MCF 10A (cell line): ENCODE results near the gene ELK3. TPM values are rescaled to one million over a fixed set of nuclear protein-coding genes. Genes with fewer than 3 reads are reported as not detected.
A peak's percentile ranks its signal among the peaks of the same experiment; 100 is the strongest.

Experiments used
- BruUV-seq: library from RNA; stranded (reverse); fragments of 400-500 nt; replicated peaks from 2 replicates; lab custom pipeline; 2021; lab: Mats Ljungman, UMichigan
- CTCF ChIA-PET: fragments of 300-600 bp; sonication (Branson Sonifier 250); formaldehyde crosslinking; extraction: SDS; loops from one replicate; lab custom pipeline; 2021; ENCODE audit warnings: antibody characterized with exemption, inconsistent platforms; lab: Yijun Ruan, JAX
- POLR2A ChIA-PET: fragments of 300-600, 350-650 bp; sonication (Branson Sonifier 250); formaldehyde crosslinking; extraction: SDS; loops from one replicate; lab custom pipeline; 2020; ENCODE audit warnings: antibody characterized with exemption, inconsistent platforms; lab: Yijun Ruan, JAX
- DNase-seq: peaks from one replicate; pipeline ENCODE4 v3.0.0-alpha.2; 2018; ENCODE audit not compliant: unreplicated experiment
- H3K27ac Mint-ChIP-seq: one replicate; pipeline ENCODE4 v1.8.0; 2022; ENCODE audit warnings: mild to moderate bottlenecking, low read depth, mixed read lengths; ENCODE audit not compliant: unreplicated experiment
- H3K27me3 Mint-ChIP-seq: one replicate; pipeline ENCODE4 v1.8.0; 2022; ENCODE audit warnings: mixed read lengths; ENCODE audit not compliant: insufficient read depth, unreplicated experiment
- H3K36me3 Mint-ChIP-seq: one replicate; pipeline ENCODE4 v1.8.0; 2022; ENCODE audit warnings: mild to moderate bottlenecking, moderate library complexity, mixed read lengths; ENCODE audit not compliant: insufficient read depth, unreplicated experiment
- H3K4me1 Mint-ChIP-seq: one replicate; pipeline ENCODE4 v1.8.0; 2022; ENCODE audit warnings: mixed read lengths; ENCODE audit not compliant: insufficient read depth, unreplicated experiment
- H3K4me3 Mint-ChIP-seq: one replicate; pipeline ENCODE4 v1.8.0; 2022; ENCODE audit warnings: mild to moderate bottlenecking, moderate library complexity, mixed read lengths; ENCODE audit not compliant: unreplicated experiment
- H3K9me3 Mint-ChIP-seq: one replicate; pipeline ENCODE4 v1.8.0; 2022; ENCODE audit warnings: mixed read lengths; ENCODE audit not compliant: unreplicated experiment
- intact Hi-C: fragments of 100-400 bp; cut with micrococcal nuclease; formaldehyde crosslinking; loops from 2 replicates; pipeline ENCODE4 v1.14.1; 2022
- total RNA-seq: library from RNA; stranded (reverse); gene quantifications from 2 replicates; pipeline ENCODE4 v1.2.3, GENCODE V29; 2022
- TF ChIP-seq, protein P1 (sequence below): fragments of 200-600 bp; IDR thresholded peaks from one replicate; pipeline ENCODE4 v1.8.0; 2022; ENCODE audit warnings: antibody characterized with exemption, mild to moderate bottlenecking; ENCODE audit not compliant: unreplicated experiment

Gene ELK3
- total RNA-seq, 1 experiment from 2014 or later, result 50.1 TPM

DNA sequence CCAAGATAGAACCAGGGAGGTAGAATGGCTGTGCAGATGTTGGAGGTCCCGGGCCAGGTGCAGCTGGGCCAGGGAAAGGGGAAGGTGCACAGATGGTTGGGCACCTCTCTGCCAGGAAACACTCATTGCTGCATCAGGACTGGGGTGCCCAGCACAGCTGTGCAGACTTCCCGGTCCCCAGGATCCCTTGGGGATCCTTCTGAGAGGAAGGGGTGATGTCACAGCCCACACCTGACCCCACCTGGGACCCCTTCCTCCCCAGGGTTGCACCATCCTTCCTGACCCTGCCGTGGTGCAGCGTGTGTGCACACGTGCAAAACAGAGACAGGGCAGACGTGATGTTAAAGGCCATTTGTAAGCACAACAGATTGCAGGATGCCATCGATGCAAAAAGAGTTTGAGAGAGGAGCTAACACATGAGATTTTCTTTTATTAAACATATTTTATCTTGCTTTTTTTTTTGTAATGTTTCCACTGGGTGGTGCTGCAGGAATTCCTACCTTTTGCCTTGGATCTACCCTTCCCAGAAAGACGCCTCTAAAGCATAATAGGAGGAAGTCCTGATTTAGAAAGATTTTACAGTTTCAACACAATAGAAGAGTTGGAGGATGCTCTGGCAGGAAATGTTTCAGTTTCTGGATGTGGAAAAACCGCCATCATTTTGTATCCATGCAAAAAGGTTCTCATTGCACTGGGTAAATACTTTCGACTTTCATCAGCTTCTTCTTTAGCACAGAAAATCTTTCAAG lies 14.8 kb downstream of the ELK3 start:
- Mint-ChIP-seq H3K27ac (peak overlapping the region; percentile 78), H3K27me3 (no peaks in the 10 kb centered on the region), H3K9me3 (no peaks in the 10 kb centered on the region), H3K36me3 (peaks cover 41% of the 10 kb centered on the region), H3K4me1 (peaks cover 42% of the 10 kb centered on the region), H3K4me3 (no peak overlapping the region)
- POLR2A ChIA-PET, result interaction anchor here (0.6 to 11.8 kb wide), 7 partner anchors 8 to 161 kb away, joined by 3 to 187 read pairs (median 3); no protein-coding TSS in a partner anchor
- TF ChIP-seq, protein P1, sequence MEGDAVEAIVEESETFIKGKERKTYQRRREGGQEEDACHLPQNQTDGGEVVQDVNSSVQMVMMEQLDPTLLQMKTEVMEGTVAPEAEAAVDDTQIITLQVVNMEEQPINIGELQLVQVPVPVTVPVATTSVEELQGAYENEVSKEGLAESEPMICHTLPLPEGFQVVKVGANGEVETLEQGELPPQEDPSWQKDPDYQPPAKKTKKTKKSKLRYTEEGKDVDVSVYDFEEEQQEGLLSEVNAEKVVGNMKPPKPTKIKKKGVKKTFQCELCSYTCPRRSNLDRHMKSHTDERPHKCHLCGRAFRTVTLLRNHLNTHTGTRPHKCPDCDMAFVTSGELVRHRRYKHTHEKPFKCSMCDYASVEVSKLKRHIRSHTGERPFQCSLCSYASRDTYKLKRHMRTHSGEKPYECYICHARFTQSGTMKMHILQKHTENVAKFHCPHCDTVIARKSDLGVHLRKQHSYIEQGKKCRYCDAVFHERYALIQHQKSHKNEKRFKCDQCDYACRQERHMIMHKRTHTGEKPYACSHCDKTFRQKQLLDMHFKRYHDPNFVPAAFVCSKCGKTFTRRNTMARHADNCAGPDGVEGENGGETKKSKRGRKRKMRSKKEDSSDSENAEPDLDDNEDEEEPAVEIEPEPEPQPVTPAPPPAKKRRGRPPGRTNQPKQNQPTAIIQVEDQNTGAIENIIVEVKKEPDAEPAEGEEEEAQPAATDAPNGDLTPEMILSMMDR, result peak; percentile 14
- intact Hi-C loops, result no loop called here
- DNase-seq, result no peak
- BruUV-seq, result no TSS peak
- CTCF ChIA-PET, result interaction anchor here (0.6 to 11.0 kb wide), 8 partner anchors 27 to 600 kb away, joined by 3 to 190 read pairs (median 4); partner anchors contain the start of gene CDK17

DNA sequence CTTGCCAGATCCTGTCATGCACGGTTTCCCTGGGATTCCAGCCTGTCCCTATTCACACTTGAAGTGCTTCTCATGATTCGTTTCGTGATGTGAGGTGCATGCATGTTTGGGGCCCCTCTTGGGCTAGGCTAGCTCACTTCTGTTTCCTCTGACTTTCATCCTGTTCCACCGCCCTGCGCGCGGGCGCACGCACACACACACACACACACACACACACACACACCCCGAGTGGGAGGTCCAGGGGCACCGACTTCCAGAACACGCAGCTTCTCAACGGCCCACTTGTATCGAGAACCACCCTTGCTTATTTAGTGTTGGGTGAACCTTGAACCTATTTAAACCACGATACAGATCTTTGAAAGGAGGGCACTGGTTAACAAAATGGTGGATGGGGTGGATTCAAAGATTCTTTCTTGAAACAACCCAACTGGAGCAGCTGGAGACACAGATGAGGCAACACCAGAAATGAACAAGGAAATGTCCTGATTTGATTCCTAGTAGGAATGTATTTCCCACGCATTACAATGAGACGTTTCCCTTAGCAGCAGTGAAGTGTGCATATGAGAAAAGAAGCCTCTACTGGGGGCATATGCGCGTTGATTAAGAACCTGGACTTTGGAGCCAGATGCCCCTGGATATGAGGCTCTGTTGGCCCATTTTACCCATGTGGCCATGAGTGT lies 16.3 kb downstream of the ELK3 start:
- ChIA-PET CTCF (interaction anchor here (0.7 to 11.0 kb wide), 15 partner anchors 9 to 308 kb away, joined by 3 to 190 read pairs (median 5); partner anchors contain the start of genes CDK17 and CFAP54), POLR2A (interaction anchor here (1.1 to 12.3 kb wide), 5 partner anchors 10 to 259 kb away, joined by 3 to 187 read pairs (median 27); partner anchors contain the start of gene CDK17)
- TF ChIP-seq, protein P1, result no peak
- H3K27ac Mint-ChIP-seq, result peak overlapping the region; percentile 100
- no peaks in the 10 kb centered on the region for H3K9me3 Mint-ChIP-seq
- peaks cover 47% of the 10 kb centered on the region for H3K36me3 Mint-ChIP-seq
- H3K4me1 Mint-ChIP-seq, result peaks cover 50% of the 10 kb centered on the region
- no peak for DNase-seq
- no peaks in the 10 kb centered on the region for H3K27me3 Mint-ChIP-seq
- intact Hi-C loops, result no loop called here
- no TSS peak for BruUV-seq
- no peak overlapping the region for H3K4me3 Mint-ChIP-seq

DNA sequence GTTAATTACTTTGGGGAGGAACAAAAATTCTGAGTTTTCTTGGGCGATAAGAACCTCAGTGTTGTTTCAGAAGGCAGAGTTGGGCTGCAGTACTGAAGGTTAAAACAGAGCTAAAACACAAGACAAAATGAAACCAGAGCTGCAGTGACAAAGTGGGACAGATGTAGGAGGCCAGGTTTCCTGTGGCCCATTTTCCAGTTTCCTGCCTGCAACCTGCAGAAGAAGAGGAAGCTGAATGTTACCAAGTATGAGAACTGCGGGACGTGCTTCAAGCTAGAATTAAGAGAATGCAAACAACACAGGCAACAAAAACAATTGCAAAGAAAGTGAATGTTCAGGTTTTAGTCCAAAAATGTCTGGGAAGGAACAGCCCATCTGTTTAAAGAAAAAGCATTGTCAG lies 17.8 kb downstream of the ELK3 start:
- ChIA-PET POLR2A (interaction anchor here (1.0 to 12.3 kb wide), 7 partner anchors 8 to 305 kb away, joined by 3 to 187 read pairs (median 4); partner anchors contain the start of gene CDK17), CTCF (interaction anchor here (0.9 to 11.0 kb wide), 11 partner anchors 9 to 306 kb away, joined by 3 to 190 read pairs (median 4); no protein-coding TSS in a partner anchor)
- Mint-ChIP-seq H3K27ac (peak overlapping the region; percentile 100), H3K4me1 (peaks cover 55% of the 10 kb centered on the region), H3K9me3 (no peaks in the 10 kb centered on the region), H3K36me3 (peaks cover 48% of the 10 kb centered on the region), H3K27me3 (no peaks in the 10 kb centered on the region), H3K4me3 (no peak overlapping the region)
- BruUV-seq, result no TSS peak
- intact Hi-C loops, result no loop called here
- TF ChIP-seq, protein P1, result no peak
- no peak for DNase-seq
